ENCODE results near the gene CD63.

DNA sequence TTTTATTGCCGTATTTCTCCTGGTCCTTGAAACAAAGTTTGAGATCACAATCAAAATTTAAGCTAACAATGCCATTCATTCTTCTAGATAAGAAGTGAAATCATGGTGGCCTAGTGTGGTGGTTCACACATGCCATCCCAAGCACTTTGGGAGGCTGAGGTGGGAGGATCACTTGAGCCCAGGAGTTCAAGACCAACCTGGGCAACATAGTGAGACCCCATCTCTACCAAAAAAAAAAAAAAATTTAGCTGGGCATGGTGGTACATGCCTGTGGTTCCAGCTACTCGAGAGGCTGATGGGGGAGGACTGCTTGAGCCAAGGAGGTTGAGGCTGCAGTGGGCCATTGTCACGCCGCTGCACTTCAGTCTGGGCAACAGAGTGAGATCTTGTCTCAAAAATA, 38.3 kb upstream of the CD63 start:
- TF ChIP-seq EZH2 (IDR thresholded peaks at IDR 0.05; ENCODE audit: low read length, unreplicated experiment), result no peak
- no peak for TF ChIP-seq CTCF (conservative IDR thresholded peaks at IDR 0.05; ENCODE audit: low read depth, low read length)
- TF ChIP-seq EZH2phosphoT487 (IDR thresholded peaks at IDR 0.05; ENCODE audit: borderline replicate concordance, low read length), result no peak

Data from PC-3 (cell line).